Tibial artery (tissue), 4 donors: Measurements from ENCODE around the gene NINL.

ENCODE experiments used
- DNase-seq, 2 donors: peaks; one replicate each; pipeline ENCODE4 v3.0.0-alpha.2; 2019
- H3K27ac ChIP-seq, 2 donors: fragments of 200-600 bp; sonication (generic) in 1 of 2; 1 replicate in 1 of 2; 2 replicates in 1 of 2; pipeline ENCODE4 v1.5.1; 2018 to 2019; ENCODE audit warnings: mild to moderate bottlenecking in 1 of 2
- H3K27me3 ChIP-seq, 2 donors: fragments of 200-600 bp; sonication (generic) in 1 of 2; one replicate each; pipeline versions ENCODE4 v1.5.1 to v1.6.0; 2016 to 2019
- H3K36me3 ChIP-seq, 3 donors: fragments of 200-600 bp; sonication (generic) in 2 of 3; one replicate each; pipeline ENCODE4 v1.5.1; 2016 to 2019; ENCODE audit warnings: mild to moderate bottlenecking in 2 of 3
- H3K4me1 ChIP-seq, 4 donors: fragments of 200-600 bp; sonication (generic) in 2 of 4; 1 replicate in 3 of 4; 2 replicates in 1 of 4; pipeline ENCODE4 v1.5.1; 2016 to 2019
- H3K4me3 ChIP-seq, 2 donors: fragments of 200-600 bp; sonication (generic) in 1 of 2; 1 replicate in 1 of 2; 2 replicates in 1 of 2; pipeline ENCODE4 v1.5.1; 2018 to 2019; ENCODE audit warnings: mild to moderate bottlenecking in 2 of 2
- H3K9me3 ChIP-seq, 3 donors: fragments of 200-600 bp; sonication (generic) in 1 of 3; one replicate each; pipeline ENCODE4 v1.5.1; 2016 to 2019
- intact Hi-C: fragments of 100-400 bp; cut with DNase I; formaldehyde crosslinking; loops from one replicate; pipeline ENCODE4 v1.15.0; 2023; ENCODE audit warnings: low total_unique reads
- TF ChIP-seq, protein P1 (sequence below), 2 experiments: fragments of 200-600 bp in 1 of 2; fragments of 450-650 bp in 1 of 2; IDR thresholded peaks; one replicate each; pipeline ENCODE4 v1.5.1; 2017 to 2019; ENCODE audit warnings: antibody characterized with exemption in 2 of 2, mild to moderate bottlenecking in 1 of 2, moderate library complexity in 1 of 2

The NINL gene

GRCh38 chr20:25548613-25549086, 36.7 kb downstream of the NINL start:
- Histone ChIP-seq H3K27me3 (no peaks in the 10 kb centered on the region), H3K4me3 (no peak overlapping the region), H3K36me3 (no peaks in the 10 kb centered on the region), H3K27ac (no peak overlapping the region), H3K9me3 (no peaks in the 10 kb centered on the region), H3K4me1 (peaks cover 0 to 13% (median 9%) of the 10 kb centered on the region in 4 donors)
- TF ChIP-seq, protein P1, sequence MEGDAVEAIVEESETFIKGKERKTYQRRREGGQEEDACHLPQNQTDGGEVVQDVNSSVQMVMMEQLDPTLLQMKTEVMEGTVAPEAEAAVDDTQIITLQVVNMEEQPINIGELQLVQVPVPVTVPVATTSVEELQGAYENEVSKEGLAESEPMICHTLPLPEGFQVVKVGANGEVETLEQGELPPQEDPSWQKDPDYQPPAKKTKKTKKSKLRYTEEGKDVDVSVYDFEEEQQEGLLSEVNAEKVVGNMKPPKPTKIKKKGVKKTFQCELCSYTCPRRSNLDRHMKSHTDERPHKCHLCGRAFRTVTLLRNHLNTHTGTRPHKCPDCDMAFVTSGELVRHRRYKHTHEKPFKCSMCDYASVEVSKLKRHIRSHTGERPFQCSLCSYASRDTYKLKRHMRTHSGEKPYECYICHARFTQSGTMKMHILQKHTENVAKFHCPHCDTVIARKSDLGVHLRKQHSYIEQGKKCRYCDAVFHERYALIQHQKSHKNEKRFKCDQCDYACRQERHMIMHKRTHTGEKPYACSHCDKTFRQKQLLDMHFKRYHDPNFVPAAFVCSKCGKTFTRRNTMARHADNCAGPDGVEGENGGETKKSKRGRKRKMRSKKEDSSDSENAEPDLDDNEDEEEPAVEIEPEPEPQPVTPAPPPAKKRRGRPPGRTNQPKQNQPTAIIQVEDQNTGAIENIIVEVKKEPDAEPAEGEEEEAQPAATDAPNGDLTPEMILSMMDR (IDR thresholded peaks at IDR 0.05), result no peak
- intact Hi-C loops, result no loop called here
- DNase-seq, result no peak

DNA sequence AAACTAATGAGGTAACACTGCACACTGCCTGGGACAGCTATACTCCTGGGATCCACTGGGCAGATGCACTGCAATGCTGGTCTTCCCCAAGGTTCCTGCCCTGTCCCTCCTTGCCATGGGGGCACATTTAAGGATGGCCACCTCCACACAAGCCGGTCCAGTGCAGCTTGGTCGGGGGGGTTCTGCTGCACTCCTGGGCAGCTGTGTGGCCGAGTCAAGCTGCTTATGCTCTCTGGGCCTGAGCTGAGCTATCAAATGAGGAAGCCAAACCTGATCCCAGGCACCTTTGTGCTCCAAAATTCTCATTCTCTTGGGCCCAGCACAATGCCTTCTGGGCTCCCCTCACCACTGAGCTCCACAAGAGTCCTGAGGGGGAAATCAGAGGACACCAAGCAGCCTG, 37.3 kb downstream of the NINL start:
- Histone ChIP-seq H3K27ac (no peak overlapping the region), H3K9me3 (no peaks in the 10 kb centered on the region), H3K4me3 (no peak overlapping the region), H3K27me3 (no peaks in the 10 kb centered on the region), H3K4me1 (peaks cover 0 to 11% (median 9%) of the 10 kb centered on the region in 4 donors), H3K36me3 (no peaks in the 10 kb centered on the region)
- intact Hi-C loops, result no loop called here
- DNase-seq, result no peak
- TF ChIP-seq, protein P1 (IDR thresholded peaks at IDR 0.05), result no peak

GRCh38 chr20:25547063-25547462, 38.3 kb downstream of the NINL start:
- no peak for DNase-seq
- peaks cover 0 to 11% (median 9%) of the 10 kb centered on the region in 4 donors for H3K4me1 ChIP-seq
- TF ChIP-seq, protein P1 (IDR thresholded peaks at IDR 0.05), result no peak
- no peaks in the 10 kb centered on the region for H3K27me3 ChIP-seq
- no peaks in the 10 kb centered on the region for H3K9me3 ChIP-seq
- no peak overlapping the region for H3K27ac ChIP-seq
- intact Hi-C loops, result no loop called here
- no peaks in the 10 kb centered on the region for H3K36me3 ChIP-seq
- no peak overlapping the region for H3K4me3 ChIP-seq

- H3K36me3 ChIP-seq, result no peaks in the 10 kb centered on the region
- intact Hi-C loops, result no loop called here
- H3K4me1 ChIP-seq, result peaks cover 0 to 11% (median 9%) of the 10 kb centered on the region in 4 donors
These were observed 39.3 kb downstream of the NINL start for GRCh38 chr20:25546048-25546447.

DNA sequence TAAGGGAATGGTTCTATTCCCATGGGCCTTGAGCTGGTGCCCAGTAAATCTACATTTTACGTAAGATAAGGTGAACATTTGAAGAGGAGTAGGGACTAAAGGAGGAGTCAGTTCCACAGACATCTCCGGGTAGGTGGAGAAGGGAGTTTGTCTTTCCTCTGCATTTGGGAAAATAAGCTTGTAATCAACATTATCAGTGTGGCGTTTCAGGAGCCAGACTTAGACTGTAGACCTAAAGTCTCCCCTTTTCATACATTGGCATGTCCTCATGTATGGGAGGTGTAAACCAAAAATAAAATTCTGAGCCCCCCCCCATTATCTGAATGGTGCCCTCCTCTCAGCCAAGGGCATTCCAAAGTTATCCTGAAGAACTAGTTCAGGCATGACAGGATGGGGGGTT, 40.2 kb downstream of the NINL start:
- Histone ChIP-seq H3K36me3 (no peaks in the 10 kb centered on the region), H3K4me1 (peaks cover 0 to 15% (median 8%) of the 10 kb centered on the region in 4 donors), H3K27me3 (no peaks in the 10 kb centered on the region), H3K9me3 (no peaks in the 10 kb centered on the region), H3K4me3 (no peak overlapping the region), H3K27ac (no peak overlapping the region)
- no peak for DNase-seq
- TF ChIP-seq, protein P1 (IDR thresholded peaks at IDR 0.05), result no peak
- intact Hi-C loops, result no loop called here

More at GRCh38 chr20:25546048-25546447, 39.3 kb downstream of the NINL start:
- H3K27ac ChIP-seq, result no peak overlapping the region
- no peaks in the 10 kb centered on the region for H3K27me3 ChIP-seq
- TF ChIP-seq, protein P1 (IDR thresholded peaks at IDR 0.05), result no peak
- no peak overlapping the region for H3K4me3 ChIP-seq
- no peaks in the 10 kb centered on the region for H3K9me3 ChIP-seq
- no peak for DNase-seq

GRCh38 chr20:25544734-25545133, 40.6 kb downstream of the NINL start:
- H3K9me3 ChIP-seq, result no peaks in the 10 kb centered on the region
- H3K27me3 ChIP-seq, result no peaks in the 10 kb centered on the region
- no peak overlapping the region for H3K27ac ChIP-seq
- intact Hi-C loops, result no loop called here
- TF ChIP-seq, protein P1 (IDR thresholded peaks at IDR 0.05), result no peak
- H3K4me1 ChIP-seq, result peaks cover 0 to 15% (median 6%) of the 10 kb centered on the region in 4 donors
- no peaks in the 10 kb centered on the region for H3K36me3 ChIP-seq
- H3K4me3 ChIP-seq, result no peak overlapping the region
- DNase-seq, result no peak
